HepG2 (cell line): ENCODE data around the gene DCC. TPM values are rescaled to one million over a fixed set of nuclear protein-coding genes. Genes with fewer than 3 reads are reported as not detected.

Experiments used
- ATAC-seq: fragments of 200-7000 bp; cut with Tn5 transposase; 3 replicates; pipeline ENCODE4 v1.9.1; 2020; ENCODE audit warnings: mild to moderate bottlenecking, moderate library complexity
- BruUV-seq: library from RNA; stranded (reverse); fragments of 400-500 nt; replicated peaks from 2 replicates; lab custom pipeline; 2021; lab: Mats Ljungman, UMichigan
- CTCF ChIA-PET: fragments of 300-600 bp; formaldehyde crosslinking; extraction: SDS; loops from one replicate; lab custom pipeline; 2021; ENCODE audit warnings: low total read pairs, inconsistent platforms, low intra/inter-chr PET ratio; lab: Yijun Ruan, JAX
- POLR2A ChIA-PET: fragments of 350-600 bp; sonication (Branson Sonifier 250); formaldehyde crosslinking; loops from one replicate; lab custom pipeline; 2020; ENCODE audit warnings: antibody characterized with exemption, inconsistent platforms; lab: Yijun Ruan, JAX
- DNase-seq: peaks from one replicate; pipeline ENCODE4 v3.0.0-alpha.2; 2015; ENCODE audit warnings: low spot score
- FAIRE-seq: peaks from 3 replicates; lab custom pipeline; 2011; peaks lifted over from hg19 to GRCh38; lab: Jason Lieb, UNC
- H2AFZ ChIP-seq: one replicate; pipeline ENCODE4 v1.6.1; 2011; ENCODE audit warnings: low read length, inconsistent platforms
- H3K27ac ChIP-seq: fragments of 300-600 bp; 3 replicates; pipeline ENCODE4 v1.8.0; 2011; ENCODE audit warnings: mixed run types, mild to moderate bottlenecking, mixed read lengths, low read length, inconsistent platforms; ENCODE audit not compliant: insufficient read depth; ENCODE audit errors: extremely low read length
- H3K27me3 ChIP-seq, 2 experiments: fragments of 200-600 bp in 1 of 2; 2 replicates in 1 of 2; 3 replicates in 1 of 2; pipeline versions ENCODE4 v1.6.0 to v1.8.0; 2011; ENCODE audit warnings: low read length in 2 of 2, mild to moderate bottlenecking in 2 of 2, moderate library complexity in 2 of 2, inconsistent platforms in 1 of 2; ENCODE audit not compliant: insufficient read depth in 2 of 2, control insufficient read depth in 1 of 2
- H3K36me3 ChIP-seq, 2 experiments: fragments of 200-600 bp in 1 of 2; replicated peaks in 1 of 2; 2 replicates in 1 of 2; 3 replicates in 1 of 2; pipeline versions ENCODE4 v1.5.1 to v1.8.0; 2011; ENCODE audit warnings: low read length in 2 of 2, inconsistent platforms in 1 of 2; ENCODE audit not compliant: insufficient read depth in 2 of 2, control insufficient read depth in 1 of 2
- H3K4me1 ChIP-seq: 2 replicates; pipeline ENCODE4 v1.5.1; 2012; ENCODE audit warnings: low read length, inconsistent platforms; ENCODE audit not compliant: insufficient read depth
- H3K4me2 ChIP-seq: 2 replicates; pipeline ENCODE4 v1.6.0; 2011; ENCODE audit warnings: low read depth, low read length, inconsistent platforms
- H3K4me3 ChIP-seq, 3 experiments: fragments of 200-600 bp in 1 of 3; sonication (generic), shearing (Covaris generic) in 1 of 3; replicated peaks in 1 of 3; 2 replicates each; pipeline ENCODE4 v1.5.1; 2011 to 2016; ENCODE audit warnings: low read length in 3 of 3, inconsistent platforms in 2 of 3, low read depth in 2 of 3, mild to moderate bottlenecking in 2 of 3, control low read depth in 1 of 3, mixed read lengths in 1 of 3; ENCODE audit not compliant: insufficient read depth in 1 of 3
- H3K79me2 ChIP-seq: one replicate; pipeline ENCODE4 v1.6.1; 2011; ENCODE audit warnings: low read length, inconsistent platforms; ENCODE audit not compliant: insufficient read depth
- H3K9ac ChIP-seq: 2 replicates; pipeline ENCODE4 v1.6.0; 2011; ENCODE audit warnings: mild to moderate bottlenecking, low read depth, low read length, inconsistent platforms; ENCODE audit not compliant: insufficient read depth
- H3K9me3 ChIP-seq: 2 replicates; pipeline ENCODE4 v1.5.1; 2012; ENCODE audit warnings: mild to moderate bottlenecking, low read length
- H4K20me1 ChIP-seq: 2 replicates; pipeline ENCODE4 v1.6.0; 2011; ENCODE audit warnings: inconsistent platforms, mild to moderate bottlenecking, low read length, moderate library complexity; ENCODE audit not compliant: insufficient read depth
- AHR ChIP-seq: IDR thresholded peaks from 2 replicates; pipeline ENCODE4 v1.6.1; 2018; ENCODE audit warnings: missing genetic modification reagents, missing compliant biosample characterization
- ATF7-NPFF ChIP-seq: sonication (generic); formaldehyde crosslinking; IDR thresholded peaks from 2 replicates; pipeline ENCODE4 v1.8.1; 2023; ENCODE audit warnings: mild to moderate bottlenecking, low read depth, missing genetic modification reagents, moderate library complexity
- CHD2 ChIP-seq: IDR thresholded peaks from 2 replicates; pipeline ENCODE4 v1.6.1; 2011; ENCODE audit warnings: low read depth, low read length, improper control_type of control experiment
- HCFC1 ChIP-seq: fragments of 150-350 bp; IDR thresholded peaks from 2 replicates; pipeline ENCODE4 v1.6.1; 2014; ENCODE audit warnings: low read depth, low read length
- HNRNPL ChIP-seq: fragments of 200-400 bp; formaldehyde crosslinking; IDR thresholded peaks from 2 replicates; pipeline ENCODE4 v1.6.1; 2017; ENCODE audit warnings: mild to moderate bottlenecking, low read depth, low read length
- KIAA2018 ChIP-seq: sonication (generic); formaldehyde crosslinking; IDR thresholded peaks from 2 replicates; pipeline ENCODE4 v1.5.0; 2020; ENCODE audit warnings: mild to moderate bottlenecking, missing genetic modification reagents, borderline replicate concordance
- KLF16 ChIP-seq, 2 experiments: sonication (generic) in 1 of 2; formaldehyde crosslinking in 1 of 2; IDR thresholded peaks; 2 replicates each; pipeline versions ENCODE4 v1.6.1 to v1.8.0; 2016 to 2023; ENCODE audit warnings: missing genetic modification reagents in 2 of 2, missing compliant biosample characterization in 1 of 2
- LBX2 ChIP-seq: sonication (generic); formaldehyde crosslinking; IDR thresholded peaks from 2 replicates; pipeline ENCODE4 v1.5.0; 2020; ENCODE audit warnings: missing genetic modification reagents, mild to moderate bottlenecking, borderline replicate concordance
- SP2 ChIP-seq: sonication (generic); formaldehyde crosslinking; IDR thresholded peaks from 2 replicates; pipeline ENCODE4 v1.5.1; 2020; ENCODE audit warnings: mild to moderate bottlenecking, missing genetic modification reagents
- ZBTB46 ChIP-seq: sonication (generic); formaldehyde crosslinking; IDR thresholded peaks from 2 replicates; pipeline ENCODE4 v1.4.0; 2020; ENCODE audit warnings: mild to moderate bottlenecking, missing genetic modification reagents, borderline replicate concordance
- ZKSCAN5 ChIP-seq: sonication (generic); formaldehyde crosslinking; IDR thresholded peaks from 2 replicates; pipeline ENCODE4 v1.5.1; 2020; ENCODE audit warnings: mild to moderate bottlenecking, missing genetic modification reagents
- ZNF205 ChIP-seq: IDR thresholded peaks from 2 replicates; pipeline ENCODE4 v1.6.1; 2018; ENCODE audit warnings: missing biosample characterization, missing genetic modification reagents
- ZNF468 ChIP-seq: sonication (generic); formaldehyde crosslinking; IDR thresholded peaks from 2 replicates; pipeline ENCODE4 v1.8.0; 2022; ENCODE audit warnings: mild to moderate bottlenecking, moderate library complexity, missing genetic modification reagents
- WGBS: methylation state at CpG from one replicate; pipeline ENCODE4 v1.1.6; 2017; ENCODE audit warnings: low lambda C conversion rate; 5-methylcytosine and 5-hydroxymethylcytosine counted together
- in situ Hi-C: cut with HindIII; loops from 2 replicates; pipeline ENCODE4 v1.10.0; 2017; ENCODE audit warnings: low pct_unique_long_range_greater_than_20kb; ENCODE audit not compliant: extremely low pct_ligation_motif_present
- intact Hi-C: fragments of 100-400 bp; cut with micrococcal nuclease; formaldehyde crosslinking; loops from one replicate; pipeline ENCODE4 v1.10.0; 2022; ENCODE audit not compliant: unreplicated experiment
- polyA plus RNA-seq, 8 experiments: library from polyadenylated mRNA; depleted of rRNA in 3 of 8; stranded (reverse) in 7 of 8; unstranded in 1 of 8; fragments of >200 nt; fragmentation: Illumina TruSeq in 4 of 8; extraction: Trizol in 4 of 8; gene quantifications; 2 replicates each; pipeline versions ENCODE4 v1.2.1 to v1.2.3, GENCODE V29; 2011 to 2016; ENCODE audit warnings: low read depth in 4 of 8, missing spikeins in 1 of 8, mixed read lengths in 1 of 8; ENCODE audit not compliant: insufficient read depth in 1 of 8
- total RNA-seq, 5 experiments: library from RNA; depleted of rRNA; stranded (reverse); fragments of >200 nt; fragmentation: Illumina TruSeq; extraction: Trizol; gene quantifications; 2 replicates each; pipeline ENCODE4 v1.2.3, GENCODE V29; 2016; ENCODE audit warnings: low read depth in 1 of 5
- TF ChIP-seq, protein P1 (sequence below): sonication (generic); formaldehyde crosslinking; IDR thresholded peaks from 2 replicates; pipeline ENCODE4 v1.8.1; 2023; ENCODE audit warnings: mild to moderate bottlenecking, missing genetic modification reagents, borderline replicate concordance

DCC gene
- total and polyA plus RNA-seq, 2 of the 13 experiments (the other 11 are each of a cell fraction or from before 2014, with no cell fraction given), result not detected

GRCh38 chr18:52764316-52764715, 424.3 kb downstream of the DCC start:
- Histone ChIP-seq H3K27me3 (no peaks in the 10 kb centered on the region), H4K20me1 (no peaks in the 10 kb centered on the region), H3K4me3 (no peak overlapping the region), H3K9ac (no peak overlapping the region), H3K27ac (no peak overlapping the region), H2AFZ (no peak overlapping the region), H3K9me3 (peaks cover 64% of the 10 kb centered on the region), H3K4me1 (no peaks in the 10 kb centered on the region), H3K79me2 (no peaks in the 10 kb centered on the region), H3K36me3 (no peaks in the 10 kb centered on the region), H3K4me2 (no peak overlapping the region)
- ATAC-seq (no peak), DNase-seq (no peak), FAIRE-seq (no peak)
- WGBS, result 3% methylated on average over 2 of the region's 3 CpGs
- ChIA-PET POLR2A (no interaction called here), CTCF (no interaction called here)
- in situ Hi-C loops, result loop anchor here (25.0 kb wide), 1 partner anchor 98 kb away; no protein-coding TSS in a partner anchor
- intact Hi-C loops, result no loop called here
- BruUV-seq, result no TSS peak
- TF ChIP-seq KIAA2018 (CRISPR knock-in tag), result no peak
- TF ChIP-seq HCFC1, result no peak
- TF ChIP-seq ZBTB46 (CRISPR knock-in tag), result no peak
- no peak for TF ChIP-seq HNRNPL
- TF ChIP-seq ZKSCAN5 (CRISPR knock-in tag), result no peak
- TF ChIP-seq ZNF205 (CRISPR knock-in tag), result no peak
- no peak for TF ChIP-seq KLF16 (CRISPR knock-in tag; IDR thresholded peaks at IDR 0.05)
- TF ChIP-seq CHD2, result no peak
- no peak for TF ChIP-seq ATF7-NPFF (CRISPR knock-in tag)
- TF ChIP-seq, protein P1, sequence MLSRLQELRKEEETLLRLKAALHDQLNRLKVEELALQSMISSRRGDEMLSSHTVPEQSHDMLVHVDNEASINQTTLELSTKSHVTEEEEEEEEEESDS (CRISPR knock-in tag), result no peak
- no peak for TF ChIP-seq SP2 (CRISPR knock-in tag)
- TF ChIP-seq LBX2 (CRISPR knock-in tag), result no peak
- no peak for TF ChIP-seq AHR (CRISPR knock-in tag)
- no peak for TF ChIP-seq ZNF468
